GM19239 (cell line): ENCODE data around the gene PRDM16.
"Not testable (repeated sequence)": the region's sequence is repeated elsewhere in the genome, so short reads cannot be mapped to it uniquely, and the experiment has no call there.

Source experiments
- DNase-seq: peaks from one replicate; pipeline ENCODE4 v3.0.0; 2011; ENCODE audit warnings: low spot score; ENCODE audit not compliant: insufficient read length
- FAIRE-seq: peaks from 2 replicates; lab custom pipeline; 2011; peaks lifted over from hg19 to GRCh38; lab: Jason Lieb, UNC

PRDM16 gene

GRCh38 chr1:3278416-3279181 is 209.6 kb downstream of the PRDM16 start:
- FAIRE-seq (no peak), DNase-seq (no peak)

DNA sequence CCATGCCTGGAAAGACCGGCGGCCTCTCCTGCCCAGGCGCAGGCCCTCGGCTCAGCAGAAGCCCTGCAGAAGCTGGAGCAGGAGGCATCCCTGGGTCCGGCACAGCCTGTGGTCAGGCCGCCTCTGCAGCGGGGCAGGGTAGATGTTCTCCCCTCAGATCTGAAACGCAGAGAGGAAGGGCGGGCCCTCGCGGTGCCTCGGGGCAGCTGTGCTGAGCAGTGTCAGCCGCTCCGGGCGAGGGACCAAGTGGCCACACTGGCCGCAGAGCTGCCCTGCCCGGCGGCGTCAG is 210.1 kb downstream of the PRDM16 start:
- DNase-seq (no peak), FAIRE-seq (no peak)

GRCh38 chr1:3281735-3282134 is 212.7 kb downstream of the PRDM16 start:
- DNase-seq (no peak), FAIRE-seq (no peak)

- FAIRE-seq (no peak), DNase-seq (no peak)
Observed at GRCh38 chr1:3282186-3282585, 213.2 kb downstream of the PRDM16 start.

DNA sequence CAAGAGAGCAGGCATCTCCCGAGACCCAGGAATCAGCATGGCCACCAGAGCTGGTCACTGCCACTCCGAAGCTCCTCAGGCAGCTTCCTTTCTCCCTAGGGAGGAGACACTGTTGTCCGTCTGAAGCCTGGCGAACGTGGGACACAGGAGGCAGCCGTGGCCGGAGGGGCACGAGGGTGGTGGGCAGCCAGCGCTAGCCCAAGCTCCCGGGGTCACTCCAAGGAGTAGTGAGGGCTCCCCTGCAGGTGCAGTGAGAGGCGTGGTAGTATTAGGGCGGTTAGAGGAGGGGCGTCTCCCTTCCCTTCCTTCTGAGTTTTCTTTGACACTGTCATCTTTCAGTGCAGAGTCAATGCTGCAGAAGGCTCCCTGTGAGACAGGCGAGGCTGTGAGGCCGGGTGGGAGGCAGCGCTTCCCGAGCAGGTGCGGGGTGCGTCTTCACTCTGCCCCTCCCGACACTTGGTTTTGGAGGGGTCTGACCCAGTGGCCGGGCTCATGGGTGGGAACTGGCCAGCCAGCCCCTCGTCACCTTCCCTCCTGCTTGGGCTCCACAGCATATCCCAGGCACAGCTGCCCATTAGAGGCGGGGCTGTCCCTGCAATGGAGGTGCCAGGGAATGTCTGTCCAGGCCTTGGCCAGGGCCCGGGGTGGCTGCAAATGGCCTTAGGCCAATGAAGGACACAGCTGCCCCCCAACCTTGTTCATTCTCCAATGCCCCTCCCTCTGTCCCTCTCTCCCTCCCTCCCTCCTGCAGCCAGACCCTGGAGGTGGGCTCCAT is 213.8 kb downstream of the PRDM16 start:
- DNase-seq (no peak), FAIRE-seq (no peak)

DNA sequence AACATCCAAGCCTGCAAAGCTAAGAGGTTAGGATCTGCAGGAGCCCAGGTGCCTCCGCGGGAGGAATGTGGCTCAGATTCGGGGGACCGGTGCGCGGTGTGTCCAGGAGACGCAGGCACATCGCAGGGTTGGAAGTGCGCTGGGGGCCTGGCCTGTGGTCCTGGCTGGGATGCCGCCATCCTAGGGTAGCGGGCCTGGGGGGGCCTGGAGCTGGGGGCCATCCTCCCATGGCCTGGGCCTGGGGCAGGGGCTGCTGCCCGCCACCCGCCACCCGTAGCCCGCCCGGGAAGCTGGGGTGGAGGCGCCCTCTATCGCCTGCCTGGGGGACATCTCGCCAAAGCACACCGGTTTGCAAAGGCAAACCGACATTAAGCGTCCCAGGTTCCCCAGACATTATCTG is 214.8 kb downstream of the PRDM16 start:
- FAIRE-seq: no peak
- no peak for DNase-seq

DNA sequence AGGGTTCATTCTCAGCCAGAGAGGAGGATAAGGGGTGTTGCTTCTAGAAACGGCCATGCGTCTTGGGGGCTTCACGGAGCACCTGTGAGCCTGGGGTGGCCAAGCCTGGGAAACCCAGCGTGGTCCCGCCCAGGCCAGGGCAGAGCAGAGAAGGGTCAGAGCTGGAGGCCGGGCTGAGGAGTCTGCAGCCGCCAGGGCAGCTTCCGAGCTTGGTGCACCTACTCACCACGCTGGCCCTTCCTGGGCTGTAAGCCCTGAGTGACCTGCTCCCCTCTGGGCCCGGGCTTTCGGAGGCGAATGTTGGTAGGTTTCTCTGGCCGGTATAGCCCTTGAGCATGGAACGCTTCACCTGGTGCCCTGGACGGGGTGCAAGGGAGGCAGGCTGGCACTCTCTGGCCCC is 215.7 kb downstream of the PRDM16 start:
- DNase-seq (no peak), FAIRE-seq (no peak)

GRCh38 chr1:3285106-3285740 is 216.2 kb downstream of the PRDM16 start:
- no peak for DNase-seq
- no peak for FAIRE-seq

GRCh38 chr1:3287095-3287494 is 218.1 kb downstream of the PRDM16 start:
- FAIRE-seq, DNase-seq: not testable (repeated sequence)

DNA sequence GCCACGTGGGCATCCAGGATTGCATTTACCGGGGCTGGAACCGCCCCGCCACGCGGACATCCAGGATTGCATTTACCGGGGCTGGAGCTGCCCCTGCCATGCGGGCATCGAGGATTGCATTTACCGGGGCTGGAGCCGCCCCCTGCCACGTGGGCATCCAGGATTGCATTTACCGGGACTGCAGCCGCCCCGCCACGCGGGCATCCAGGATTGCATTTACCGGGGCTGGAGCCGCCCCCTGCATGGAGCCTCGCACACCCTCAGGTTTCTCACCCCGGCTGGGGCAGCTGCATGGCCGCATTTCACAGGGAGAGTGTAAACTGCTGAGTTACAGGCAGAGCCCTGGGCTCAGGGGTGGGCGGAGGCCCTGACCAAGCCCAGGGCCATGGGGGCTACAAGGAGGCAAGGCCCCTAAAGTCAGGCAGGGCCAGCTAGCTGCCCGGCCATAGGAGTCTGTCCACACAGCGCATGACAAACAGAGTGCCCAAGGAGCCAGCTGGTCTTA is 218.7 kb downstream of the PRDM16 start:
- FAIRE-seq: no peak

GRCh38 chr1:3289502-3289901 is 220.5 kb downstream of the PRDM16 start:
- FAIRE-seq (no peak), DNase-seq (no peak)

More for the DNA sequence above, 218.7 kb downstream of the PRDM16 start:
- no peak for DNase-seq

GRCh38 chr1:3290438-3290837 is 221.4 kb downstream of the PRDM16 start:
- FAIRE-seq (no peak), DNase-seq (no peak)

DNA sequence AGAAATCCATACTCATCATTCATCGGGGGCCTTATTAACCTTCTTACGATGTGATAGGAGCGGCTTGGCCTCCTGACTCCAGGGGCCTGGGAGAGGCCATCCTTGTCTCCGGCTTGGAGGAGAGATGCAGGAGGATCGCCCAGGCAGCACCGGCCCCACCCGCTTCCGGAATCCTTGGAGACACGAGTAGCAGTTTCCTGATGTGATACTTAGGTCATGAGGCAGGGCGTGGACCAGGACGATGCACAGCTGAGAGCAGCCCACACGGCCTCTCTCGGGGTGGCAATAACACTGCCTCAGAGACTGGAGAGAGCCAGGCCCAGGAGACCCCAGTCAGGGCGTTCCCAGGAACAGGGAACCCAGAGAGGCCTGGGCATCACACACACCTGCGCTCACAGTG is 221.9 kb downstream of the PRDM16 start:
- no peak for FAIRE-seq
- no peak for DNase-seq

- no peak for FAIRE-seq
Observed at GRCh38 chr1:3292051-3292722, 223.2 kb downstream of the PRDM16 start.

GRCh38 chr1:3292868-3293562 is 224.0 kb downstream of the PRDM16 start:
- FAIRE-seq (no peak), DNase-seq (no peak)

More at GRCh38 chr1:3292051-3292722, 223.2 kb downstream of the PRDM16 start:
- DNase-seq: no peak

DNA sequence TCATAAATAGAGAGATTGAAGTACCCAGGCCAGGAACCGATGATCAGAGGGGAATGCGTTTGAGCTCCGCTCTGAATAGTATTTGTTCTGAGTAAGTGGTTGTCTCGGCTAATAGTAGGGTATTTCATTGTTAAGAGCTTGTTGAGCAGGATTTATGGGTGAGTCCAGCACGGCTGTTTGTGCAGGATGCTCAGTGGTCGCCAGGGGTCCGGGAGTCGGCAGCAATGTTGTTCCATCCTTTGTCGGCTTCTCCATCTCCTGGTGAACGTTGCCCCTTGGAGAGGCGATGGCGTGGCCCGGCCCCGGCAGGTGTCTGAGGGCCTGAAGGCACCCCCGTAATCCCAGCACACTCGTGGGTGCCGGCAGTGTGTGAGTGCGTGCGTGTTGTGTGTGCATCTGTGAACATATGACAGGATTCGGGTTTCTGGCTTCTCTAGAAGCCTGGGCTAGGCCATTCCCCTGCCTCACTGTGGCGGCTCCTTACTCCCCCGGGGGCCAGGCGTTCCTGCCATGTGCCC is 224.6 kb downstream of the PRDM16 start:
- FAIRE-seq (no peak), DNase-seq (no peak)

- no peak for FAIRE-seq
- DNase-seq: no peak
Observed at GRCh38 chr1:3294450-3294849, 225.4 kb downstream of the PRDM16 start.

DNA sequence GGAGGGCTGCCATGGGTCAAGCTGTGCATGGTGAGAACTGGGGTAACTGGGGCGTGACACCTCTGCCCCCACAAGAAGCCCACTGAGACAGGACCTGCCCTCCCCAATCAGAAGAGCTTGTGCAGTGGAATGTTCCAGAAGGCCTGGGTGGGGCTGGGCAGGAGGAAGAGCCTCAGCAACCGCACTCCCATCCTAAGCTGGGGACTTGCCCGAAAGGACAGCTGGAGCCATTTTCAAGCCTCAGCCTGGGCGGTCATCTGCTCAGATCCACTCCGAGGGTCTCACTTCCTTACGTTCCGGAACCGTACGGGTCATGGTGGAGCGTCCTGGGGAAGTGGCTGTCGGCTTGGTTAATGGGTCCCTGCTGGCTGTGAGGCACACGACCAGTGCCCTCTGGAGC is 226.8 kb downstream of the PRDM16 start:
- DNase-seq: no peak

GRCh38 chr1:3296326-3296725 is 227.3 kb downstream of the PRDM16 start:
- no peak for FAIRE-seq
- DNase-seq: no peak

More for the DNA sequence above, 226.8 kb downstream of the PRDM16 start:
- FAIRE-seq: no peak

GRCh38 chr1:3296826-3297225 is 227.8 kb downstream of the PRDM16 start:
- DNase-seq (no peak), FAIRE-seq (no peak)
